Thymus (tissue), 11 donors: ENCODE data around the gene ANKS1B. TPM values are rescaled to one million over a fixed set of nuclear protein-coding genes. Genes with fewer than 3 reads are reported as not detected.

ENCODE experiments used
- DNase-seq, 9 donors: peaks; one replicate each; pipeline ENCODE4 v3.0.0-alpha.2; 2013; ENCODE audit warnings: low spot score in 9 of 9, low read depth in 6 of 9, missing footprints in 1 of 9
- H3K27ac ChIP-seq, 2 donors: one replicate each; pipeline ENCODE4 v1.5.1; 2013; ENCODE audit warnings: control low read depth in 1 of 2, low read depth in 1 of 2, low read length in 1 of 2, mild to moderate bottlenecking in 1 of 2, moderate library complexity in 1 of 2
- H3K27me3 ChIP-seq, 2 donors: one replicate each; pipeline ENCODE4 v1.5.1; 2013; ENCODE audit warnings: low read length in 1 of 2; ENCODE audit not compliant: control insufficient read depth in 2 of 2, insufficient read depth in 1 of 2
- H3K36me3 ChIP-seq, 2 donors: one replicate each; pipeline ENCODE4 v1.5.1; 2013; ENCODE audit warnings: low read length in 1 of 2, mild to moderate bottlenecking in 1 of 2, moderate library complexity in 1 of 2; ENCODE audit not compliant: control insufficient read depth in 2 of 2, insufficient read depth in 2 of 2
- H3K4me1 ChIP-seq, 2 donors: one replicate each; pipeline ENCODE4 v1.5.1; 2013; ENCODE audit warnings: low read length in 2 of 2; ENCODE audit not compliant: control insufficient read depth in 2 of 2, insufficient read depth in 2 of 2
- H3K4me3 ChIP-seq, 2 donors: one replicate each; pipeline ENCODE4 v1.5.1; 2013; ENCODE audit warnings: low read length in 2 of 2, control low read depth in 1 of 2, mild to moderate bottlenecking in 1 of 2
- H3K9me3 ChIP-seq, 2 donors: one replicate each; pipeline ENCODE4 v1.5.1; 2013; ENCODE audit warnings: low read length in 1 of 2, mild to moderate bottlenecking in 1 of 2; ENCODE audit not compliant: control insufficient read depth in 2 of 2, insufficient read depth in 1 of 2
- WGBS: extraction: QIAGEN DNeasy Blood & Tissue Kit; methylation state at CpG from one replicate; pipeline ENCODE4 v1.1.7; 2013; 5-methylcytosine and 5-hydroxymethylcytosine counted together
- polyA plus RNA-seq: library from polyadenylated mRNA; stranded (reverse); fragments of 200-250 nt; gene quantifications from one replicate; pipeline ENCODE4 v1.2.3, GENCODE V29; 2013
- total RNA-seq: library from RNA; stranded (reverse); fragments of 120-200 nt; gene quantifications from one replicate; pipeline ENCODE4 v1.2.4, GENCODE V29; 2013
- donor health status: healthy.

The ANKS1B gene
- total and polyA plus RNA-seq, 2 donors, result 3.5 to 4.9 TPM

GRCh38 chr12:98954506-98954905 is 1030.2 kb downstream of the ANKS1B start:
- no peaks in the 10 kb centered on the region for H3K9me3 ChIP-seq
- no peak overlapping the region for H3K27ac ChIP-seq
- H3K36me3 ChIP-seq, result no peaks in the 10 kb centered on the region
- no peak overlapping the region for H3K4me3 ChIP-seq
- 91% methylated on average over 1 of the region's 1 CpG for WGBS
- no peaks in the 10 kb centered on the region for H3K4me1 ChIP-seq
- H3K27me3 ChIP-seq, result no peaks in the 10 kb centered on the region
- no peak for DNase-seq

DNA sequence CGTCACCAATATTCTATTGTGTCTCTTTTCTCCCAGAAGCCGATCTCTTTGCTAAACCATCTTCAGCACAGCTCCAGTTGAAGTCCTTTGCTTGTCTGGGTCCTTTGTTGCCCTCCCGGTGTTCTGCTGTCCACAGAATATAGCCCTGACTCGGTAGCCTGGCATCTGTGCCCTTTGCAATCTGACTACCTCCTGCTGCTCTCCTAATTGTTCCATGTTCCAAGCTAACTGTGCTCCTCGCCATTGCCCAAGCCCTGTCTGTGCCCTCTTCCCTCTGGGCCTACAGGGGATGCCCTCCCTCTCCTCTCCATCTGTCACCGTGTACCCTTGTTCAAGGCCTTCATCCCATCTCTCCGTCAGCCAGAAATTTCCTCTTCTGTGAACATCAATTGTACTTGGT is 1033.3 kb downstream of the ANKS1B start:
- WGBS, result 90% methylated on average over 7 of the region's 7 CpGs
- Histone ChIP-seq H3K9me3 (no peaks in the 10 kb centered on the region), H3K27ac (no peak overlapping the region), H3K36me3 (no peaks in the 10 kb centered on the region), H3K4me3 (no peak overlapping the region), H3K27me3 (no peaks in the 10 kb centered on the region), H3K4me1 (no peaks in the 10 kb centered on the region)
- DNase-seq, result no peak

- Histone ChIP-seq H3K9me3 (no peaks in the 10 kb centered on the region), H3K27ac (no peak overlapping the region), H3K36me3 (no peaks in the 10 kb centered on the region), H3K4me1 (no peaks in the 10 kb centered on the region), H3K4me3 (no peak overlapping the region), H3K27me3 (no peaks in the 10 kb centered on the region)
- WGBS, result 63% methylated on average over 4 of the region's 4 CpGs
- no peak for DNase-seq
These were observed 1036.3 kb downstream of the ANKS1B start for GRCh38 chr12:98948343-98948949.

GRCh38 chr12:98945864-98946263 is 1038.9 kb downstream of the ANKS1B start:
- H3K27me3 ChIP-seq, result no peaks in the 10 kb centered on the region
- no peaks in the 10 kb centered on the region for H3K9me3 ChIP-seq
- no peak for DNase-seq
- H3K4me1 ChIP-seq, result no peaks in the 10 kb centered on the region
- H3K36me3 ChIP-seq, result no peaks in the 10 kb centered on the region
- 83% methylated on average over 4 of the region's 4 CpGs for WGBS
- no peak overlapping the region for H3K4me3 ChIP-seq
- no peak overlapping the region for H3K27ac ChIP-seq

- WGBS, result 62% methylated on average over 3 of the region's 3 CpGs
These were observed 1044.8 kb downstream of the ANKS1B start for GRCh38 chr12:98939926-98940325.

GRCh38 chr12:98939350-98939749 is 1045.4 kb downstream of the ANKS1B start:
- no peaks in the 10 kb centered on the region for H3K4me1 ChIP-seq
- H3K9me3 ChIP-seq, result no peaks in the 10 kb centered on the region
- WGBS, result 33% methylated on average over 2 of the region's 2 CpGs
- no peak overlapping the region for H3K4me3 ChIP-seq
- no peaks in the 10 kb centered on the region for H3K36me3 ChIP-seq
- DNase-seq, result no peak
- H3K27ac ChIP-seq, result no peak overlapping the region
- H3K27me3 ChIP-seq, result no peaks in the 10 kb centered on the region

More at GRCh38 chr12:98939926-98940325, 1044.8 kb downstream of the ANKS1B start:
- H3K9me3 ChIP-seq, result no peaks in the 10 kb centered on the region
- no peaks in the 10 kb centered on the region for H3K36me3 ChIP-seq
- DNase-seq, result no peak
- H3K27ac ChIP-seq, result no peak overlapping the region
- no peak overlapping the region for H3K4me3 ChIP-seq
- no peaks in the 10 kb centered on the region for H3K4me1 ChIP-seq
- H3K27me3 ChIP-seq, result no peaks in the 10 kb centered on the region

GRCh38 chr12:98935847-98936246 is 1048.9 kb downstream of the ANKS1B start:
- Histone ChIP-seq H3K27me3 (no peaks in the 10 kb centered on the region), H3K9me3 (no peaks in the 10 kb centered on the region), H3K4me3 (no peak overlapping the region), H3K4me1 (no peaks in the 10 kb centered on the region), H3K36me3 (no peaks in the 10 kb centered on the region), H3K27ac (no peak overlapping the region)
- WGBS, result 86% methylated on average over 2 of the region's 2 CpGs
- DNase-seq, result no peak

DNA sequence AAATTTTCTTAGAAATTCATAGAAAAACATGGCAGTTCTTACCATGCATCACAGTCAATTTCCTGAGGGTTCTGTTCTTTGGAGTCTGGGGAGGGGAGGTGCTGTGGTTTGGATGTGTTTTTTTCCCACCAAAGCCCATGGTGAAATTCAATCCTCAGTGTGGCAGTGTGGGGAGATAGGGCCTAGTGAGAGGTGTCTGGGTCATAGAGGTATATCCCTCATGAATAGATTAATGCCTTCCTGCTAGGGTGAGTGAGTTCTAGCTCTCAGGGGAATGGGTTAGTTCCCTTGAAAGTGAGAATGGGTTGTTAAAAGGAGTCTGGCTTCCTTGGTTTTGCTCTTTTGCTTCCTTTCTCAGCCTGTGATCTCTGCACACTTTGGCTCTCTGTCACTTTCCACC is 1061.9 kb downstream of the ANKS1B start:
- H3K36me3 ChIP-seq, result no peaks in the 10 kb centered on the region
- DNase-seq, result no peak
- no peaks in the 10 kb centered on the region for H3K27me3 ChIP-seq
- H3K4me1 ChIP-seq, result no peaks in the 10 kb centered on the region
- no peak overlapping the region for H3K27ac ChIP-seq
- H3K4me3 ChIP-seq, result no peak overlapping the region
- H3K9me3 ChIP-seq, result no peaks in the 10 kb centered on the region

DNA sequence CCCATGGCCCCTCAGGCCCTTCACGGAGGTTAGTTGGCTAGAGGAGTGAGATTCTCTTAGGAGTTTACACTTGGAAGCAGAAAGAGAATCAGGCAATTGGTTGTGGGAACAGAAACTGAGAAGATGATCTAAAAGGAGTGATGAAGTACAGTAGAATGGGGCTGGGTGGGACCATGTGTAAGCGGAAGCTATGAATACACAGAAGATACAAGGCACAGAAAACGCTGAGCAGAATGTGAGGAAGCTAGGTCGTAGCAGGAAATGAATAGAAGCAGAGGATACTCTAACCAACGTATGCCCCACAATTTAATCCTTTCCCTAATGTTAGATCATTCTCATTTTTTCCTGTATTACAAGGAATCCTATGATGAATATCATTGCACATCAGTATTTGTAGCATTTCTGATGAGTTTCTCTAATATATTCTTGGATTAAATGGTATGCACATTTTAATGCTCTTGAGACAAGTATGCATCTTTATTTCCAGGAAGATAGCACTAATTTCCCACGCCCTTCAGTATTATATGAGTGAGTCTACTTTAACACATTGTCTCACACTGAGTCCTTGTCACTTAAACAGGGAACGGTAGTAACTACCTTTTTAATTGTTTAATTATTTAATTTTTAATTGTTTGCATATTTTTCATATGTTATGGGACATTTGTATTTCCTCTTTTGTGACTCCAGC is 1066.4 kb downstream of the ANKS1B start:
- H3K27me3 ChIP-seq, result no peaks in the 10 kb centered on the region
- no peak overlapping the region for H3K27ac ChIP-seq
- H3K4me3 ChIP-seq, result no peak overlapping the region
- WGBS, result 83% methylated on average over 7 of the region's 7 CpGs
- no peaks in the 10 kb centered on the region for H3K36me3 ChIP-seq
- no peaks in the 10 kb centered on the region for H3K9me3 ChIP-seq
- no peak for DNase-seq
- H3K4me1 ChIP-seq, result no peaks in the 10 kb centered on the region
